BLaER1 (cell line): ENCODE data around the gene CNOT10.
"Not testable (repeated sequence)": the region's sequence is repeated elsewhere in the genome, so short reads cannot be mapped to it uniquely, and the experiment has no call there.

Source experiments
- H3K27ac ChIP-seq: shearing (Covaris generic); formaldehyde crosslinking; 2 replicates; pipeline ENCODE4 v1.8.1; 2022
- H3K27me3 ChIP-seq: shearing (Covaris generic); formaldehyde crosslinking; 2 replicates; pipeline ENCODE4 v1.8.1; 2022
- H3K36me3 ChIP-seq: shearing (Covaris generic); formaldehyde crosslinking; 2 replicates; pipeline ENCODE4 v1.8.1; 2022
- H3K4me1 ChIP-seq: shearing (Covaris generic); formaldehyde crosslinking; 2 replicates; pipeline ENCODE4 v1.8.1; 2022
- H3K4me2 ChIP-seq: shearing (Covaris generic); formaldehyde crosslinking; 2 replicates; pipeline ENCODE4 v1.8.1; 2022
- H3K4me3 ChIP-seq: shearing (Covaris generic); formaldehyde crosslinking; 2 replicates; pipeline ENCODE4 v1.8.1; 2022
- H3K9ac ChIP-seq: shearing (Covaris generic); formaldehyde crosslinking; 2 replicates; pipeline ENCODE4 v1.8.1; 2022
- H3K9me3 ChIP-seq: shearing (Covaris generic); formaldehyde crosslinking; 2 replicates; pipeline ENCODE4 v1.8.1; 2022
- H4K20me1 ChIP-seq: shearing (Covaris generic); formaldehyde crosslinking; 2 replicates; pipeline ENCODE4 v1.8.1; 2022
- Cebpa-rat ChIP-seq: shearing (Covaris generic); IDR thresholded peaks from 2 replicates; pipeline ENCODE4 v1.8.1; 2022

Gene CNOT10

GRCh38 chr3:32662647-32663046, 22.3 kb upstream of the CNOT10 start:
- H3K4me1 ChIP-seq: no peaks in the 10 kb centered on the region
- H3K27me3 ChIP-seq: no peaks in the 10 kb centered on the region
- no peaks in the 10 kb centered on the region for H4K20me1 ChIP-seq
- no peak overlapping the region for H3K4me2 ChIP-seq
- TF ChIP-seq Cebpa-rat: no peak
- peaks cover 11% of the 10 kb centered on the region for H3K9me3 ChIP-seq
- no peak overlapping the region for H3K9ac ChIP-seq
- H3K4me3 ChIP-seq: no peak overlapping the region
- no peak overlapping the region for H3K27ac ChIP-seq
- no peaks in the 10 kb centered on the region for H3K36me3 ChIP-seq

GRCh38 chr3:32664630-32665075, 20.3 kb upstream of the CNOT10 start:
- not testable (repeated sequence) for H3K4me3 ChIP-seq, H3K27ac ChIP-seq, H3K4me1 ChIP-seq, H3K4me2 ChIP-seq, H3K36me3 ChIP-seq, H3K27me3 ChIP-seq, H3K9ac ChIP-seq, H4K20me1 ChIP-seq
- H3K9me3 ChIP-seq: peaks cover 15% of the 10 kb centered on the region
- TF ChIP-seq Cebpa-rat: peak; percentile 56; the same call in 1 of the 2 replicates

GRCh38 chr3:32667072-32667582, 17.9 kb upstream of the CNOT10 start:
- H4K20me1 ChIP-seq: no peaks in the 10 kb centered on the region
- peaks cover 24% of the 10 kb centered on the region for H3K9me3 ChIP-seq
- H3K27ac ChIP-seq: no peak overlapping the region
- no peak overlapping the region for H3K4me2 ChIP-seq
- no peak overlapping the region for H3K9ac ChIP-seq
- H3K27me3 ChIP-seq: no peaks in the 10 kb centered on the region
- H3K4me1 ChIP-seq: no peaks in the 10 kb centered on the region
- H3K36me3 ChIP-seq: no peaks in the 10 kb centered on the region
- no peak for TF ChIP-seq Cebpa-rat
- no peak overlapping the region for H3K4me3 ChIP-seq

GRCh38 chr3:32669226-32669625, 15.8 kb upstream of the CNOT10 start:
- not testable (repeated sequence) for H3K4me2 ChIP-seq, H3K36me3 ChIP-seq, H3K9ac ChIP-seq, H3K27me3 ChIP-seq, H3K4me1 ChIP-seq, H4K20me1 ChIP-seq, H3K4me3 ChIP-seq, H3K27ac ChIP-seq
- peaks cover 25% of the 10 kb centered on the region for H3K9me3 ChIP-seq

GRCh38 chr3:32673730-32674129, 11.3 kb upstream of the CNOT10 start:
- H3K9me3 ChIP-seq: peaks cover 29% of the 10 kb centered on the region
- not testable (repeated sequence) for H3K4me2 ChIP-seq, H3K27me3 ChIP-seq, H3K9ac ChIP-seq, H3K27ac ChIP-seq, H3K4me1 ChIP-seq, H4K20me1 ChIP-seq, H3K4me3 ChIP-seq, H3K36me3 ChIP-seq

DNA sequence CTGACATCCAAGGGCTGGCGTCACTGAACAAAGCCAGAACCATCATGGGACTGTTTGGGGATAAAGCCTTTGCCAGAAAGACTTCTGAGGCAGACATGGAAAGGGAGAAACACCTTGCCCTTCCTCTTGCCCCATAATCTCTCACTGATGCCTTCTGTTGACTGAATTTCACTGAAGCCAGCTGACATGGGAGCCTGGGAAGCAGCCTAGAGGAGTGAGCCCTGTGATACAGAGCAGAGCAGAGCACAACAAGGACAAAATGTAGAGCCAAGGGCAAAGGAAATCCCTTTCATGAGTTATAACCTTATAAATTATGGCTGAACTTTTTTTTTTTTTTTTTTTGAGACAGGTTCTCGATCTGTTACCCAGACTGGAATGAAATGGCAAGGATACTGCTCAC, 9.8 kb upstream of the CNOT10 start:
- H3K4me2 ChIP-seq: no peak overlapping the region
- H3K4me3 ChIP-seq: no peak overlapping the region
- peaks cover 19% of the 10 kb centered on the region for H3K9me3 ChIP-seq
- H3K27ac ChIP-seq: no peak overlapping the region
- TF ChIP-seq Cebpa-rat: no peak
- no peaks in the 10 kb centered on the region for H3K27me3 ChIP-seq
- no peaks in the 10 kb centered on the region for H3K4me1 ChIP-seq
- H3K9ac ChIP-seq: no peak overlapping the region
- H3K36me3 ChIP-seq: no peaks in the 10 kb centered on the region
- no peaks in the 10 kb centered on the region for H4K20me1 ChIP-seq

DNA sequence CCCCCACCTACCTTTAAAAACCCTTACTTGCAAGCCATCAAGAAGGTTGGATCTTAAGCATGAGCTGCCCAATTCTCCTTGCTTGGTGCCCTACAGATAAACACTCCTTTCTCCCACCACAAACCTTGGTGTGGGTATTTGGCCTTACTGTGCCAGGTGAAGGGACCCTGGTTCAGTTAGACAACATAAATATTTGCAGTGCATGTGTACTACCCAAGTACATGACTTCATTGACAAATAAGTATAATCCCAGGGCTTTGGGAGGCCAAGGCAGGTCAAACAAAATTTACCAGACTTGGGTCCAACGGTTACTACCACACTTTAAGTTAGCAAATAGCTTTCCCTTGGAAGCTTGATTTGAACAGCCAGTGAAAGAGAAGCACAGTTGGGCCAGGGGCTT, 9.3 kb upstream of the CNOT10 start:
- no peaks in the 10 kb centered on the region for H3K27me3 ChIP-seq
- no peak for TF ChIP-seq Cebpa-rat
- no peak overlapping the region for H3K4me3 ChIP-seq
- H3K4me1 ChIP-seq: no peaks in the 10 kb centered on the region
- H3K27ac ChIP-seq: no peak overlapping the region
- H4K20me1 ChIP-seq: no peaks in the 10 kb centered on the region
- H3K36me3 ChIP-seq: no peaks in the 10 kb centered on the region
- H3K9ac ChIP-seq: no peak overlapping the region
- peaks cover 15% of the 10 kb centered on the region for H3K9me3 ChIP-seq
- no peak overlapping the region for H3K4me2 ChIP-seq

DNA sequence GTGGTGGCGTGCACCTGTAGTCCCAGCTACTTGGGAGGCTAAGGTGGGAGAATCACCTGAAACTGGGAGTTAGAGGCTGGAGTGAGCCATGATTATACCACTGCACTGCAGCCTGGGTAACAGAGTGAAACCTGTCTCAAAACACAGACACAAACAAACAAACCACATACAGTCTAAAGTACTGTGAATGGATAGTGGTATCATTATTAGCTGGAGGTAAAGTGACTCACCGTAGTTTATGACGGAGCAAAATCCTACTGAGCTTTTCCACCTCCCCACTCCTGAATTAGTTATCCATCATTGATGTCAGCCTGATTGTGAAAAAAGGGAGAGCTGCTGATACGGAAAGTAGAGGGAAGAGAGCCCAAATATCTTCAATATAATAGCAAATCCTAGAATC, 3.2 kb upstream of the CNOT10 start:
- Histone ChIP-seq H3K4me2 (no peak overlapping the region), H3K27ac (no peak overlapping the region), H3K9ac (no peak overlapping the region), H3K9me3 (no peaks in the 10 kb centered on the region), H4K20me1 (0 out of 2 replicates have a peak, but pooled peaks cover 4% of the 10 kb centered on the region), H3K27me3 (no peaks in the 10 kb centered on the region), H3K36me3 (no peaks in the 10 kb centered on the region), H3K4me3 (no peak overlapping the region), H3K4me1 (peaks cover 21% of the 10 kb centered on the region)
- TF ChIP-seq Cebpa-rat: no peak

DNA sequence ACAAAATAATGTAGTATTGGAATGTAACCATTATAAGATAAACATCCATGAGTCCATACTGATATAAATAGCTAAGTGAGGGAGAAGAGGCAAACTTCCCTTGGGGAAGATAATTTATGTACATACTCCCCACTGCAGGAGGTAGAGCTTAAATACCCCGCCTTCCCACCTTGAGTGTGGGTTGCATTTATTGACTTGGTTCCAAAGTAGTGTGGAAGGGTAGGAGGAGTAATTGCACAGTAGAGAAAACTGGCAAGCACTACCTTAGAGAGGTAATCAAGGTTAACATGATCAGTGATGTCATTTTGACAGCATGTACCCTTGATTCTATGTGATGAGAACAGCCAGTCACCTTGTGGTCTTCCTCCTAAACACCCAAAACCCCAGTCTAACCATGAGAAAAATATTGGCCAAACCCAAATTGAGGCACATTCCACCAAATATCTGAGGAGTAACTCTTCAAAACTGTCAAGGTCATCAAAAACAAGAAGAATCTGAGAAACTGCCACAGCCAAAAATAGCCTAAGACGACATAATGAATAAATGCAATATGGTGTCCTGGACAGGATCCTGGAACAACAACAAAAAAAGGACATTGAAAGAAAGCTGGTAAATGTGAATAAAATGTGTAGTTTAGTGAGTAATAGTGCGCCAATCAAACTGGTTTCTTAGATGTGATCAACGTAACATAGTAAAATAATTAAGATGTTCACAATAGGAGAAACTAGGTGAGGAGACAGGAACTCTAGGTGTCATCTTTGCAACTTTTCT, 774 bp upstream of the CNOT10 start:
- no peak for TF ChIP-seq Cebpa-rat
- H3K4me1 ChIP-seq: peaks cover 36% of the 10 kb centered on the region
- no peaks in the 10 kb centered on the region for H3K27me3 ChIP-seq
- H3K9ac ChIP-seq: peak overlapping the region; percentile 83; the same call in 1 of the 2 replicates
- H3K36me3 ChIP-seq: peaks cover 18% of the 10 kb centered on the region
- H3K27ac ChIP-seq: peak overlapping the region; percentile 75; the same call in 1 of the 2 replicates
- H3K4me2 ChIP-seq: peak overlapping the region; percentile 76
- H3K4me3 ChIP-seq: peak overlapping the region; percentile 91
- 0 out of 2 replicates have a peak, but pooled peaks cover 13% of the 10 kb centered on the region for H4K20me1 ChIP-seq
- no peaks in the 10 kb centered on the region for H3K9me3 ChIP-seq

DNA sequence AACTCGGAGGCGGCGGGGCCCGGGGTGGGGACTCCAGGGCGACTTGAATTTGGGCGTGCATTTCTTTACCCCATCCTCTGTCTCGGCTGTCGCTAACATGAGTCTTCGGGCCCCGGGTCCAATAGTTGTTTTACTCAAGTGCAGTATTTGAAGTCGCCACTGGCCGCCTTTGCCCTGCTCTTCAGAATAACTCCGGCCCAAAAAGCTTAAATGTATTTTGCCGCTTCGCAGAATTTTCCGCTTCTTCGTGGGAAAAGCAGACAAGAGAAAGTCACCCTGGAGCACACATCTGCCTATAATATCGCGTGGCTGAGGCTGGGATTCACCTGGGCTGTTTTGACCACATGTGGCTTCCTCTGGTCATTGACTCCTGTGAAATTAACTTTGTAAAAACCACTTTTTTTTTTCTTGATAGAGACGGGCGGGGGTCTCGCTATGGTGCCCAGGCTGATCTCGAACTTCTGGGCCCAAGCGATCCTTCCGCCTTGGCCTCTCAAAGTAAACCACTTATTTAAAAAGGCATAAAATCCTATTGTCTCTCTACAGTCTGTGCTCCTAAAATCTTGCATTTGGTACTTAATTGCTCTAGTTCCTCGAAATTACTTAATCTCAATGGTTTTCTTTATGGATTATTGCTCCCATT, 676 bp downstream of the CNOT10 start:
- TF ChIP-seq Cebpa-rat: no peak
- peak overlapping the region; percentile 86 for H3K4me2 ChIP-seq
- H3K4me3 ChIP-seq: peak overlapping the region; percentile 91
- peaks cover 21% of the 10 kb centered on the region; the same call in 1 of the 2 replicates for H4K20me1 ChIP-seq
- no peaks in the 10 kb centered on the region for H3K9me3 ChIP-seq
- peaks cover 36% of the 10 kb centered on the region for H3K4me1 ChIP-seq
- no peaks in the 10 kb centered on the region for H3K27me3 ChIP-seq
- peaks cover 33% of the 10 kb centered on the region for H3K36me3 ChIP-seq
- peak overlapping the region; percentile 75 for H3K27ac ChIP-seq
- peak overlapping the region; percentile 83 for H3K9ac ChIP-seq
